ENCODE results near the gene ATP8A2.
"Not testable (repeated sequence)": the region's sequence is repeated elsewhere in the genome, so short reads cannot be mapped to it uniquely, and the experiment has no call there.

The ATP8A2 gene

DNA sequence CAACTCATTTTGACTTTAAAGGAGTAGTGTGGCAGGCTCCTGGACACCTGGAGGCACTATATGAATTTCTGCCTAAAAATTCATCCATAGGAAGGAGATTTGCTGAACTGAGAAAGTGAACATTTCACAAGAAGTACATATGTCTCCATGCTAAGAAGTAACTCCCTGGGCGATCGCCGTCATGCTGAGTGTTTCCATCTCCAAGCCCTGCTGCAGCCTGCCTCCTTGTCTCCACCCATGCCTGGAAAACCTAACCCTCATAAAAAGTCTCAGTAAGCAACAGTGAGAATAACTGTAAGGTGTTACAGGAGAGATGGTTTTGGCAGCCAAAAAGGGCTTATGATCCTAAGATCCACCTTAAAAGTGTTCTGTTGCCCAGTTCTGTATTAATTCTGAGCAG lies 428.7 kb downstream of the ATP8A2 start:
- no peak for DNase-seq (ENCODE audit: low read depth in 2 of 2)

DNA sequence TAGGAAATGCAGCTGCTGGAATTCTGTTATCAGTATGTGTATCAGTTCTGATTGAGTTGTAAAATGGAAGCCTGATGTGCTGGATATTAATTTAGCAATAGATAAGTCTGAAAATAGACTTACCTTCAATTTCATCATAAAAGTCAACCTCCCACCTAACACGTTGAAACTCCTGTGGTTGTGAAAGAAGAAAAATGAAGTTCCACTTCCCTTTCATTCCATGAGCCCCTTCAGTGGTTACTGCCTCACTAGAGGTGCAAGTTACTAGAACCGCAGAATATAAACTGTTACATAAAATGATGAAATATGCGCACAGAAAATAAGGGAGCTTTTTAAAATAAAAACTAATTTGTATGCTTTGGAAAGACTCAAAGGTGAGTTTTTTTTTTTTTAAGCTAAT lies 430.8 kb downstream of the ATP8A2 start:
- DNase-seq (ENCODE audit: low read depth in 2 of 2), result no peak

GRCh38 chr13:25803641-25804040 lies 431.9 kb downstream of the ATP8A2 start:
- no peak for DNase-seq (ENCODE audit: low read depth in 2 of 2)

DNA sequence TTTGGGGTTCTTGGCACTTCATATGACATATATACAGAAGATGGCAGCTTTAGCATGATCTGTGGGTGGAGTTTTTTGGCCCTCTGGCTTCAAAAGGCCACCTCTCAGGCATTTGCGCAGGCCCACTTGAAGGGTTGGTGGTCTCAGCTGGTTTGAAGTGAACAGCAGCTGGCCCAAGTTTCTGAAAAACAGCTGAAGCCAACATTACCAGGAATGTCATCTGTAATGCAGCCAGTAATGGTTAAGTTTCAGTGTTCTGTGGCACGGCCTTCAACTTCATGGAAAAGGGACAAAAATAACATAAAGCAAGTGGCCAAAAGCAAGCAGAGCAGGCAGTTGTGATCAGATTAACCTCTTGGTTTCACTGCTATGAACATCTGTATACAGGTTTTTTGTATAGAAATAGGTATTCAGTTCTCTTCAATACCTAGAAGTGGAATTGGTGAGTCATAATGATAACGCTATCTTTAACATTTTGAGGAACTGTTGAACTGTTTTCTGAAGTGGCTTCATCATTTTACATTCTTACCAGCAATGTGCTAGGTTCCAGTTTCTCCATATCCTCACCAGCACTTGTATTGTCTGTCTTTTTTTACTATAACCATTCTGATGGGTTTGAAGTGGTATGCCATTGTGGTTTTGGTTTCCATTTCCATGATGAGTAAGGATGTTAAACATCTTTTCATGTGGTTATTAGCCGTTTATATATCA lies 434.6 kb downstream of the ATP8A2 start:
- no peak for DNase-seq (ENCODE audit: low read depth in 2 of 2)

- no peak for DNase-seq (ENCODE audit: low read depth in 2 of 2)
Measured at GRCh38 chr13:25807562-25807961, 435.8 kb downstream of the ATP8A2 start.

DNA sequence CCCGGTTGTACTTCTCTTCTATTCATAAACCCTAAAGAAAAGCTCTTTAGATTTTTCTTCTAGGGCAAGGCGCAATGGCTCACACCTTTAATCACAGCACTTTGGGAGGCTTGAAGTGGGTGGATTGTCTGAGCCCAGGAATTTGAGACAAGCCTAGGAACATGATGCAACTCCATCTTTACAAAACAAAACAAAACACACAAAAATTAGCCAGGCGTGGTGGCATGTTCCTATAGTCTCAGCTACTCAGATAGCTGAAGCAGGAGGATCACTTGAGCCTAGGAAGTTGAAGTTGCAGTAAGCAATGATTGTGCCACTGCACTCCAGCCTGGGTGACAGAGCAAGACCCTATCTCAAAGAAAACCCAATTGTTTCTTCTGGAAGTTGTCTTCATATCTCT lies 439.7 kb downstream of the ATP8A2 start:
- no peak for DNase-seq (ENCODE audit: low read depth in 2 of 2)

GRCh38 chr13:25816239-25816638 lies 444.5 kb downstream of the ATP8A2 start:
- no peak for DNase-seq (ENCODE audit: low read depth in 2 of 2)

DNA sequence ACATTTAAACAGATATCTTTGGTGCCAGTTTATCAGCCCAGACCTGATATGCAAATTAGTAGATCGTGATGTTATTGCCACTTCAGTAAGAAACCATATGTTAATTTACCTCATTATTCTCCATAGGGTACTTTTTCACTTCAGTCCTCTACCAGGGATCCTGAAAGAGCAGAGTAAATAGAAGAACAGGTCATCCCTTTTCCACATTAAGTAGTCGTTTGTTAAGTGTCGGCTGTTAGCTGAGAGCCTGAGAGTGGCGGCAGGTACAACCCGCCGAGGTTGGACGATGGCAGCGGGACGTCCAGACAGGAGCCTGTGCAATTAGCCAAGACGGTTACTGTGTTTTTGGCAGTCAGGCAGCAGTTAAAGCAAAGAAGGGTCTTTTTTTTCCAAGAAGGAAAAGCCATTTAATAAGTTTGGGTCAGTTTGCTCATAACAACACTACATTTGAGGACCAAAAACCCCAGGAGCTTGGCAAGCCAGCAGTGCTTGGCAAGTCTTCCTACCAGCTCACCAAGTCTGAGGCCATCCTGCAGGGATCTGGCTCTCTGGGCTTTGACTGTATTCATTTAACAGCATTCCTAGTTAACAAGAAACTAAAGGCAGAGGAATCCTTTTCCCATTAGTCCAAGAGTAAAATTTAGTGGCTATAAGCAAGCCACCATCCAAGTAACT lies 448.2 kb downstream of the ATP8A2 start:
- no peak for DNase-seq (ENCODE audit: low read depth in 2 of 2)

DNA sequence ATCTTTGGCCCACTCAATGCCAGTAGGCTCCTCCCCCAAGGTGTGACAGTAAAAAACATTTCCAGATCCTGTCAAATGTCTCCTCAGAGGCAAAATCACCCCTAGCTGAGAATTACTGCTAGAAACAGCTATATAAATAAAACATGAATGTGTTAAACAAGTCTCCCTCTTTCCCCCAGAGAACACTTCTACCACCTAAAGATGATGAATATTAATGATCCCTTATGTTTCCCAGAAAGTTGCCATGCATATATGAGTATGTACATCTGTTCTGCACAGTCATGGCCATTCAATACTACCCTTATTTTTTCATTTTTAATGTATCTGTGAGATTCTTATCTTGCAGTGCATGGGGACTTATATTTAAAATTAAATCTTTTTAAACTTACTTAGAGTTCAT lies 450.0 kb downstream of the ATP8A2 start:
- no peak for DNase-seq (ENCODE audit: low read depth in 2 of 2)

DNA sequence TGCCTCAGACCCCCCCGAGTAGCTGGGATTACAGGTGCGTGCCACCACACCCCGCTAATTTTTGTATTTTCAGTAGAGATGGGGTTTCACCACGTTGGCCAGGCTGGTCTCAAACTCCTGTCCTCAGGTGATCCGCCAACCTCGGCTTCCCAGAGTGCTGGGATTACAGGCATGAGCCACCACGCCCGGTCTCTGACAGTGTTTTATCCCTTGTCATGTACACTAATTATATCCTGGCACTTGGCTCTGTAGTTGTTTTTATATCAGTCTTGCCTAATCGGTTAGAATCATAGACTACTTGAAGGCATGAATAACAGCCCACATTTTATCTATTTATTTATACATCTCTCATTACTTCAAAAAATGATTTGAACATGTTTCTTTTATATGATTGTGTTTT lies 455.4 kb downstream of the ATP8A2 start:
- not testable (repeated sequence) for DNase-seq (ENCODE audit: low read depth in 2 of 2)

DNA sequence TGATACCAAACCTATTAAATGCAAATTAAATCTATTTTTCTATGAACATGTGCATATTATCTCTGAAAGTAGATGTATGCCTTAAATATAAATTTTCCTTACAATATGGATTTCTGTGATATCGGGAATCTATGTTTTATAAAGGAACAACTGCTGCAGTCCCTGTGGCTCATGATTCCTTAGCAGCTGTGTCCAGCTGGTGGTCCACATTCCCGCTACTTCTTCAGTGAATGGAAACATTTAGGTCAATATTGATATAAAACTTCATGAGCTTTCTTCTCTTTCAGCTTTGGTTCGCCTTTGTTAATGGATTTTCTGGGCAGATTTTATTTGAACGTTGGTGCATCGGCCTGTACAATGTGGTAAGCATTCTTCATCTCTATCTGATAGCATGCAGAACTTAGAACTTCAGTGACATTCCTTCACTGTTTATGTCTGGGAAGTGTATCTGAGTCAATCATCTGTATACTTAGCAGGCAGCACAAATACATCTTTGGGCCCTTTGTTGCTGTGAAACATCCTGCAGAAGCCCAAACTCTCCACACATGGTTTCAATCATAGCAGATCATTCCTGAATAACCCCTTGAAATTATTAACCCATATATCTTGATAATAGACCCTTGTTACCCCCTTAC lies 456.2 kb downstream of the ATP8A2 start:
- no peak for DNase-seq (ENCODE audit: low read depth in 2 of 2)

- no peak for DNase-seq (ENCODE audit: low read depth in 2 of 2)
Measured at GRCh38 chr13:25833761-25834160, 462.0 kb downstream of the ATP8A2 start.

DNA sequence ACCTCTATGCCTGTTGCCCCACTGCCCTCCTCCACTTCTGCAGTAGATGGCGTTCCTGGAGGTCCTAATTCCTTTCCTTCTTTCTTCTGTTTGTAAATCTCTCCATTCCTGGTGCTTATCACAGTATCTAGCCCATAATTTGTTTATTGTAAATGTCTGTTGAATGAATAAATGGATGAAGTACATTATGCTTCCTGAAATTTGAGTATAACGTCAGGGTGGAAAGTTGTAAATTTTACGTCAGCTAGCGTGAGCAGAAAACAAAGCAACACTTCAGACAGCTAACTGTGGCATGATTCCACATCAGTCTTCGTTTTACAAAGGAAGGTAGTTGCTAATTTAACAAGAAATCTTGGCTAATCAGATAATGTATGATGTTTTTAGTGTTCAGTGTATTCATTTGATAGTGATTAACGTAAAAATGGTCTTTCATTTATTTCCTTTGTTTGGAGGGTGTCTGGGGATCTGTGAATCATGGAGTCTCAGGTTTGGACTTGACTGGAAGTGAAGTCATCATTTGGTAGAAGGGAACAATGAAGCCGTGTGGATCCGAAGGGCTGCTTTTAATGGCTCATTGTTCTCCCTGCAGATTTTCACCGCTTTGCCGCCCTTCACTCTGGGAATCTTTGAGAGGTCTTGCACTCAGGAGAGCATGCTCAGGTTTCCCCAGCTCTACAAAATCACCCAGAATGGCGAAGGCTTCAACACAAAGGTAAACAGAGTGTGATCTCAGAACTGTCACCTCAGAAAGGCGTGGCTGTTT lies 465.0 kb downstream of the ATP8A2 start:
- no peak for DNase-seq (ENCODE audit: low read depth in 2 of 2)

DNA sequence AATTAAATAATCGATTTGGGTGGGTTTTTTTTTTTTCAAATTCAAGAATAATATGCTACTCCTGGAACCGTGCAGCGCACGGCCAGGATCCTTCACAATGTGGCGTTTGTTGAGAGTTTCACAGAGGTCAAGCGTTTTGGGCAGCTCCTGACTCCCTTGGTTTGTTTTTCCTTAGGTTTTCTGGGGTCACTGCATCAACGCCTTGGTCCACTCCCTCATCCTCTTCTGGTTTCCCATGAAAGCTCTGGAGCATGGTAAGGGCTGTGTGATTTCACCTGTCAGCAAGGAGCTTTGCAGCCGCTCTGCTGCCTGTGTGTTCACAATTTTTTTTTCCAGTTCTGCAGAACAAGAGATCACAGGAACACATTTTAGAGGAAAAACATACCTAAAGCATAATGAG lies 467.6 kb downstream of the ATP8A2 start:
- DNase-seq (ENCODE audit: low read depth in 2 of 2), result no peak

- no peak for DNase-seq (ENCODE audit: low read depth in 2 of 2)
Measured at GRCh38 chr13:25840261-25840660, 468.5 kb downstream of the ATP8A2 start.

GRCh38 chr13:25840931-25841330 lies 469.2 kb downstream of the ATP8A2 start:
- no peak for DNase-seq (ENCODE audit: low read depth in 2 of 2)

DNA sequence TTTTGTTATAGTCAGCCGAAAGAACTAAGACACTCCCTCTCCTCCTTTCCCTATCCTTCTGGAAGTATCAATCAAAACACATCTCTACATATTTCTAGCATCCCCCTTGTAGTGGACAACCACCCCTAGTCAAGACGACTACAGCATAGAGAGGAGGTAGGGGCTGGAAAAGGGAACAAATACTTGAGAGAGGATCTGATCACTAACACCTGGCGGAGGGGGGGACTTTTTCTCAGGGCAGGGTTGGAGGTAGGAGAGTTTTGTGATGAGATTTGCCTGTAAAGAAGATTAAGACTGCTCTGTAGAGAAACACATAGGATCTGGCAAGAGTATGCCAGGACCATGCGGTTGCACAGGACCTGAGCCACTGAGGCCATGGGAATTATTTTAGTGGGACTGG lies 471.9 kb downstream of the ATP8A2 start:
- no peak for DNase-seq (ENCODE audit: low read depth in 2 of 2)

DNA sequence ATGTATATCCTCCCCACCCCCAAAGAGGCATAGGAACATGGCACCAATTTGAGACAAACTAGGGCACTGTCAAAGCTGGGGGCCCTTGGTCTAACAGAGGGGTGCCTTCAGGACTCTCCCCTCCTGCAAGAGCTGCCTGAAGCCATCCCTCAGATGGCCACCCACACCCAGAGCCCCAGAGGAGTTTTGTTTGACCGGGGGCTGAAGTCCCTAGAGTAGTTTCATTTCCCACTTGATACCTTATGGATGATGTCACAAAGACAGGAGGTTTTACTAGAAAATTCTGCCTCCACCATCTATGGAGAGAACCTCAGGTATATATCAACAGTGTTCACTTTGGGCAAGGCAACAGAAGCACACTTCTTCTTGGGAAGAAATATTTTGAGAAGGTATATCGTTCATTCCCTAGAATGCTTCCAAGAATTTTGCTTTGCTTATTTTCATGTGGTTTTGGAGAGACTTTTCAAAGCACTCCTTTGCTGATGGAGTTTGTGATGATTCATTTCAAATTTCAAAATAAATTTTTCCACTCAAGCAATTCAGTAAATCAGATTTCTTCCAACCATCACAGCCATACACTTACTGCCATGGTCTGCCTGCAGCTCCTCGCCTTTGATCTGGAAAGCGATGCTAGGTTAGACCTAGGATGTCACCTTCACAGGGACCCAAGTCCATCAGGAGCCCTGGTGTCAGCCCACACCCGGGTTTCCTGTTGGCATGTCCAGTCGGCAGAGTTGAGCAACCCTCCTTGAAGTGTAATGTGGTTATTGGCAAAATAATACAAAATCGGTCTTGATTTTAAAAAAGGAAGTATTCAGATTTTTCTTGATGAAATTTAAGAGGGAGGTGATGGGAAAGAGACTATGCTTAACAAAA lies 473.0 kb downstream of the ATP8A2 start:
- no peak for DNase-seq (ENCODE audit: low read depth in 2 of 2)

- DNase-seq (ENCODE audit: low read depth in 2 of 2), result no peak
Measured at GRCh38 chr13:25846222-25846984, 474.6 kb downstream of the ATP8A2 start.

- no peak for DNase-seq (ENCODE audit: low read depth in 2 of 2)
Measured at GRCh38 chr13:25847145-25847544, 475.4 kb downstream of the ATP8A2 start.

Measured in stimulated activated CD4-positive, alpha-beta T cell treated with anti-CD3 and anti-CD28 coated beads, Interleukin-12 subunit alpha, Interleukin-12 subunit beta, amount 100 ng/mL, for 24 hours (primary cell).